GDM1 (cell line): ENCODE results near the gene EHD1.
A peak's percentile ranks its signal among the peaks of the same experiment; 100 is the strongest.

Experiments
- DNase-seq: peaks from one replicate; lab custom pipeline; 2025; lab: John Stamatoyannopoulos, UW

EHD1 gene

GRCh38 chr11:64878494-64879243 is at the start of gene EHD1:
EHD1 (minus strand) TSS chr11:64878621; CDS start chr11:64878464, 157 bp downstream.
- DNase-seq = peak; percentile 97

- DNase-seq = no peak
Observed at GRCh38 chr11:64926689-64927088, 48.3 kb upstream of the EHD1 start.

GRCh38 chr11:64925536-64926436 is 47.4 kb upstream of the EHD1 start:
- DNase-seq = no peak

- no peak for DNase-seq
Observed at GRCh38 chr11:64924910-64925284, 46.5 kb upstream of the EHD1 start.

GRCh38 chr11:64923944-64924909 is 45.8 kb upstream of the EHD1 start, which contains the start of gene PPP2R5B:
PPP2R5B (plus strand) TSS chr11:64924689; CDS start chr11:64925735, 1,046 bp downstream.
- peak; percentile 76 for DNase-seq

- DNase-seq = no peak
Observed at GRCh38 chr11:64923151-64923661, 44.8 kb upstream of the EHD1 start.

GRCh38 chr11:64921384-64921783 is 43.0 kb upstream of the EHD1 start:
- DNase-seq = no peak

GRCh38 chr11:64920124-64920523 is 41.7 kb upstream of the EHD1 start:
- no peak for DNase-seq

GRCh38 chr11:64919627-64920026 is 41.2 kb upstream of the EHD1 start:
- DNase-seq = no peak

- no peak for DNase-seq
Observed at GRCh38 chr11:64918017-64918416, 39.6 kb upstream of the EHD1 start.

GRCh38 chr11:64917663-64917995 is 39.2 kb upstream of the EHD1 start:
- no peak for DNase-seq

- peak; percentile 99 for DNase-seq
Observed at GRCh38 chr11:64916775-64917662, 38.6 kb upstream of the EHD1 start, which contains the start of gene ATG2A. ATG2A (minus strand) TSS chr11:64917209; CDS start chr11:64917135, 74 bp downstream.

GRCh38 chr11:64916040-64916774 is 37.8 kb upstream of the EHD1 start:
- no peak for DNase-seq

GRCh38 chr11:64915376-64915887 is 37.0 kb upstream of the EHD1 start:
- no peak for DNase-seq

GRCh38 chr11:64914123-64914522 is 35.7 kb upstream of the EHD1 start:
- DNase-seq = no peak

GRCh38 chr11:64913171-64913727 is 34.8 kb upstream of the EHD1 start:
- no peak for DNase-seq

GRCh38 chr11:64911689-64912088 is 33.3 kb upstream of the EHD1 start:
- no peak for DNase-seq

- no peak for DNase-seq
Observed at GRCh38 chr11:64911142-64911541, 32.7 kb upstream of the EHD1 start.

- DNase-seq = no peak
Observed at GRCh38 chr11:64910451-64911093, 32.2 kb upstream of the EHD1 start.
